Activated CD8-positive, alpha-beta memory T cell treated with anti-CD3 and anti-CD28 coated beads, Interleukin-2, amount 50 U/mL, for 4 hours (primary cell): ENCODE results near the gene GPX7.
A peak's percentile ranks its signal among the peaks of the same experiment; 100 is the strongest.

Experiments used
- DNase-seq: peaks from one replicate; pipeline ENCODE4 v3.0.0-alpha.2; 2020

GPX7 gene

DNA sequence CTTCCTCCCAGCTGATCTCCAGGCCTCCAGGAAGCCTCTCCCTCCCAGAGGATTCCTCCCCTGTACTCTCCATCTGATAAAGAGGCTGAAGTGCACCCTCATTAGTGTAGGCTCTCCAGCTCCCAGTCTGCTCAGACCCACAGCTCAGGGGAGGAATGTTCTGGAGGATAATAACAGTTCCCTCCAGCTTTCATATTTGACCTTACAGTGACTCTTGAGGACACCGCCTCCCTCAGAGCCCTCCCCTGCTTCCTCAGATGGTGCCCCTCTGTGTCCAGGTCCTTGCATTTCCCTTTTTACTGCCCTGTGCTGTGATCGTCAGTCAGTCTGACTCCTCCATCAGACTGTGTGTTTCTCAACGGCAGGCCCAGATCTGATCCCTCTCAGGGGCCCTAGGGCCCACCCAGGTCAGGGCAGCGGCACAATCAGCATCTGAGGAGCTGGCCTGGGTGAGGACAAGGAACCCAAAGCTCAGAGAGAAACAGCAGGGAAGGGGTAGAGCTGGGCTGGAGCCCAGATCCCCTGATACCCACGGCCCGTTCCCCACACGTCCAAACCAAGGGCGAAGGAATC lies 29.7 kb downstream of the GPX7 start:
- no peak for DNase-seq

DNA sequence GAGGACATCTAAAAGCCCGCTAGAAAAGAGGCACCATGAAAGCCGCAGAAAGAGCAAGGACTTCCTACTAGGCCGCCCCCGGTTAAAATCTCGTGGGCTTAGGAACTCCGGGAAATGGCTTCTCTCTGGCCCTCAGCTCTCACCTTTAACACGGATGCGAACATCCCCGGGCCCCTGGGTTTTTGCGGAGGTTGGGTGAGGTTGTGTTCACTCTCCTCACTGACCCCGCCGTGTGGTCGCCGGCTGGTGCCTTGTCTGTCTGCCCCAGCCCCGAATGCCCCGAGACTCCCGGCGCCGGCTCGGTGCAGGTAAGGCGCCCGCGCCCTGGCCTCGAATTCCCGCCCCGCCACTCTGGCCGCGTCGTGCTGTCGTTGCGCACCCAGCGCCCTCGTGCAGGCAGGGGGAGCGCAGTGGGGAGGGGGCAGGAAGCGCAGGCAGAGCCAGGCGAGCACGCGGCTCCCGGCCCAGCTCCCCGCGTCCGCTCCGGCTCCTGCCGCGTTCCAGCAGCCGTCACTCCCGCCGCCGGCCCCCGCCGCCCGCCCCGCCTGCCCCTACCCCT lies 30.6 kb downstream of the GPX7 start, which contains the start of gene SHISAL2A:
Gene SHISAL2A (plus strand): TSS at position 437 of the 559 bp plus-strand sequence. CDS start 326 bp downstream, outside the sequence.
- DNase-seq = peak; percentile 70

DNA sequence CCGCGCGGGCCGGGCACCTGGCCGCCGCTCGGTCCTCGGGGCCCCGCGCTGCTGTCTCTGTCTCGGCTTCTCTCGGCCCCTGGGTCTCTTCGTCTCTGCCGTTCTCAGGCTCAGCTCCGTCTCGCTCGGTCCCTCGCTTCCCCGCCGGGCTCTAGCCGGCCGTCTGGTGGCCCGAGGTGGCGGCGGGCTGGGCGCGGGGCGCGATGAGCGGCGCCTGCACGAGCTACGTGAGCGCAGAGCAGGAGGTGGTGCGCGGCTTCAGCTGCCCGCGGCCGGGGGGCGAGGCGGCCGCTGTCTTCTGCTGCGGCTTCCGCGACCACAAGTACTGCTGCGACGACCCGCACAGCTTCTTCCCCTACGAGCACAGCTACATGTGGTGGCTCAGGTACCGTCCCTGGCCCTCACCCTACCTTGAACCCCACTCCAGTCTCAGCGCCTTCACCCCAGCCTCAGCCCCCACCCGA lies 31.2 kb downstream of the GPX7 start:
- peak; percentile 40 for DNase-seq

DNA sequence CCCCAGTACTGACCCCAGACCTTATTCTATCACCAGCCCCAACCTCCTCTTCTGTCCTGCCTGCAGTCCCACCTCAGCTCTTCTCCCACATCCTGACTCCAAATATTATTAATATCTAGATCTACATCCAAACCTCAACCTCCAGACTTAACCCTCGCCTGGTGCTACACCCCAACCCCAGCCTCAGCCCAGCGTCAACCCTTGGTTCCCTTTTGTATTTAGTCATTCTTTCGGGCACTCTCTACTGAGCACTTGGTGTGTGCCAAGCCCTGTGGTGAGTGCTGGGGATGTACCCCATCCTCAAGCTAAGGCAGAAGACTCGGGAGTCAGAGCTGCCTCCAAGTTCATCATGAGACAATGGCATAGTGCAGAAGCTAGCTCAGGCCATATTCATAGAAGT lies 31.9 kb downstream of the GPX7 start:
- DNase-seq = no peak

DNA sequence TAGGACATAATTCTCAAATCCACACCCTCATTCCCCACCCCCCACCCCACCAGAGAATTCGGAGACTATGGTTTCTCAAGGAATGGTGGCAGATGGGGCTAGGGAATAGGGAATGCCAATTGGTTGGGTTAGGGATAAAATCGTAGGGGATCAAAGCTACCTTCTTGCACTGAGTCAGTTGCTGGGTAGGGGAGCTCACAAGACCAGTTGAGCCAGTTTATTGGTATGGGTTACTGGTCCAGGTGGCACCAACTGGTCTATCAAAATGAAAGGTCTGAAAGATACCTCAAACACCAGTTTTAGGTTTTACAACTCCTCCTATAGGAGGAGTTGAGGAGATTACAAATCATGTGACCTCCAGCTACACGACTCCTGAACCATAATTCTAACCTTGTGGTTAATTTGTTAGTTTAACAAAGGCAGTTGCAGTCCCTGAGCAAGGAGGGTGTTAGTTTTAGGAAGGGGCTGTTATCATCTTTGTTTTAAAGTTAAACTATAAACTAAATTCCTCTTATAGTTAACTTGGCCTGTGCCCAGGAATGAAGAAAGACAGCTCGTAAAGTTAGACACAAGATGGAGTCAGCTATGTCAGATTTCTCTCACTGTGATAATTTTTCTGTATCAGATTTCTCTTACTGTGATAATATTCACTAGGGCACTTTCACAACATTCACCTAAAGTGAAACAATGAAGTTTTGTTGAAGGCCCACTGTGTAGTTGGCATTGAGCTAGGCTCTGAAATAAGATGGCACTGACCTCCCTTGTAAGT lies 33.3 kb downstream of the GPX7 start:
- no peak for DNase-seq

DNA sequence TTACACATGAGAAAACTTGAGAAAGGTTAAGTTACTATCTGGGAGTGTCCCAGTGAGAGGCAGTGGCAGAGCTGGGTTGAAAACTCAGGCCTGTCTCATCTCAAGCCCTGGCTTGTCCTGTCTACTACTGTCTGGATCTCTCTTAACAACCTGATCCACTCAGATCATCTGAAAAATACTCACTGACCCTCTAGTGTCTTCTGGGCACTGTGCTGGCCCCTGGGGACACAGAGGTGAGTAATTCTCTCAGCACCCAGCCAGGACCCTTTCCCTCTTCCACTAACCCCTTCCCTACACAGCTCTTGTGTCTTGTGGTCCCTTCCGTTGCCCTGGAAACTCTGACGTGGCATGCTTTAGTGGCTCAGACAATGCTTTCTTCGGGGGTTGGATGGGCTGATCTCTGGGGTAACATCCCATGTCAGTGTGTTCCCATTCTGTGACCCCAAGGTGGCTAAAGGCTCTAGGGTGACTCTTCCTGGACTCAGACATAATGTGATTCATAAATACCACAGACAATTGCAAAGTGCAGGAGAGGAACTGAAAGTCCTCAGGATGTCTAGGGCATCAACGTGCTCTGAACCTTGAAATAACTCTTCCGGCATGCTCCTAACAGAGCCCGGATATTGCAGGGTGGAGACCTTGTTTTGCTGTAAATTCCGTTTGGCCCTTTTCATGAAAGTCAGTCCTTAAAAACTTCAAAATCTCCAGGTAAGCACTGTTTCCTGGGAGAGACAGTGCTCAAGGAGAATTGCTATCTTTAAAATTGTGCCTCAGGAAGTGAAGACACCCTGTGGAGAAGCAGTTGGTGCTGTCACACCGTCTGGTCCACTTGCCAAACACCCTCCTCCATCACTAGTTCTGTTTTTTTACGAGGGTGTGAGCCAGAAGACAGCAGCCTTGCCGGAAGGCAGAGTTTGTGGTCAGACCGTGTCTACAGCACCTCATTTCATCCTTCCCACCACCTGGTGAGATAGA lies 34.8 kb downstream of the GPX7 start:
- DNase-seq = peak; percentile 74

DNA sequence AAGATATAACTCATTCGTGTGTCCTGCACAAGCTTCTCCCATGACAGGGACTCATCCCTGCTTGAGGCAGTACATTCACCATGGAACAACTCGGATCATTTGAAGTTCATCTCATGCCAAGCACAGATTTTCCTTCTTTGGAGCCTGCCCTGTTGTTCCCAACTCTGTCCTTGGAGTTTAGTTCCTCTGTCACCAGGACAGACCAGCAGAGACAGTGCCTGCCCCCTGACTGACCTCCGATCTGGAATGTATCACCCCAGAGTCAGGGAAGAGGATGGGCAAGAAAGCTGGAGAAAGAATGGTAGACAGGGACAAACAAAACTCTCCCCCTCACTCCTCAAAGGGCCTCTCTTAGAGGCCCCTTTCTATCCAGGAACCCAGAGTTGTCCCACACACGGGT lies 35.8 kb downstream of the GPX7 start:
- no peak for DNase-seq

DNA sequence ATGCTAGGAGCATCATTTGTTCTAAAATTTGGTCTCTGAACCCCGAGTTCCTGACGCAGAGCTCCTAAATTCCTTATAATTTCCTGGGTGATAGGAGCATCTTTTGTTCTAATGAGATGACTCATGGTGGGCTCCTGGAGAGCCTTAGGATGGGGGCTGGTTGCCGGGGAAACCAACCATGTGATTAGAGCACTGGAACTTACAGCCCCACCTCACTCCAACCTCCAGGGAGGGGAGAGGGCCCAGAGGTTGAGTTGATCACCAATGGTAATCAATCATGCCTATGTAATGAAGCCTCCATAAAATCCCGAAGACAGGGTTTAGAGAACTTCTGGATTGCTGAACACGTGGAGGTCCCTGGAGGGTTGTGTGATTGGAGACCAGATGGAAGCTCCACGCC lies 38.5 kb downstream of the GPX7 start:
- no peak for DNase-seq

DNA sequence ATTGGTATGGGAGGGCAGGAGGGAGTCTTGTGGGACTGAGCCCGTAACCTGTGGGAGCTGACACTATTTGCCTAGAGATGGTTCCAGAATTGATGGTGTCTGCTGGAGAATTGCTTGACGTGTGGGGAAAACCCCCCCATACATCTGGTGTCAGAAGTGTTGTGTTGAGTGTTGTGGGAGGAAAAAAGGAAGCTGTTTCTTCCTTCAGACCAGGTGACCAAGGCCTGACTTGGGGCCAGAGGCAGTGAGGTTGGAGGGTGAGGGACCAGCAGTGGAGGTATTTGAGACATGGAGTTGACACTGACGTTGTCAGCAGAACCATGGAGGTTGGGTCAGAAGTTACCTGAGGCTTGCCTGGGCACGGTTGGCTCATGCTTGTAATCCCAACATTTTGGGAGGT lies 39.1 kb downstream of the GPX7 start:
- no peak for DNase-seq

DNA sequence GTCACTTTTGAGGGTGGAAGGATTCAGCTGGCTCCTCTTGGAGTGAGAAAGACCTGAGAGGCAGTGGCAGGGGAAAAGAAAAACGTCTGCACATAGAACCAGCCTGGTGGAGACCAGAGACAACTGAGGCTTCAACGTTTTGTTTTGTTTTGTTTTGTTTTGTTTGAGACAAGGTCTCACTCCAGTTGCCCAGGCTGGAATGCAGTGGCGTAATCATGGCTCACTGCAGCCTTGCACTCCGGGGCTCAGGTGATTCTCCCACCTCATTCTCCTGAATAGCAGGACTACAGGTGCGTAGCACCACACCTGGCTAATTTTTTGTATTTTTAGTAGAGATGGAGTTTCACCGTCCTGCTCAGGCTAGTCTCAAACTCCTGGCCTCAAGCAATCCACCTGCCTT lies 43.1 kb downstream of the GPX7 start:
- no peak for DNase-seq

DNA sequence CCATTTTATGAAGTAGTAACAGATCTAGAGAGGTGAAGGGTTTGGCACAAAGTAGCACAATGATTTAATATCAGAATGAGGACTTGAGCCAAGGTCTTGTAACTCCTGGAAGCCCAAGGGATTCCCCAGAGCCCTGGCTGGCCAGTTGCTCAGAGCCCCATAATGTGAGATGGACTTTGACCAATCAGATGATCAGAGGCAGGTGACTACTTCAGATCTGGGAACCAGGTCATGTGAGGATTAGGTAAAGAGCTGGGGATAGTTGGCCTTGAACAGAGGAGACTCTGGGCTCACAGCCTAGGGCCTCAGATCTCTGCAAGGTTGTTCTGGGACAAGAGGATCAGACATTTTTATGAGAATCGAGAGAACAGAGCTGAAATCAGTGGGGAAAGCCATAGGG lies 49.7 kb downstream of the GPX7 start:
- no peak for DNase-seq

DNA sequence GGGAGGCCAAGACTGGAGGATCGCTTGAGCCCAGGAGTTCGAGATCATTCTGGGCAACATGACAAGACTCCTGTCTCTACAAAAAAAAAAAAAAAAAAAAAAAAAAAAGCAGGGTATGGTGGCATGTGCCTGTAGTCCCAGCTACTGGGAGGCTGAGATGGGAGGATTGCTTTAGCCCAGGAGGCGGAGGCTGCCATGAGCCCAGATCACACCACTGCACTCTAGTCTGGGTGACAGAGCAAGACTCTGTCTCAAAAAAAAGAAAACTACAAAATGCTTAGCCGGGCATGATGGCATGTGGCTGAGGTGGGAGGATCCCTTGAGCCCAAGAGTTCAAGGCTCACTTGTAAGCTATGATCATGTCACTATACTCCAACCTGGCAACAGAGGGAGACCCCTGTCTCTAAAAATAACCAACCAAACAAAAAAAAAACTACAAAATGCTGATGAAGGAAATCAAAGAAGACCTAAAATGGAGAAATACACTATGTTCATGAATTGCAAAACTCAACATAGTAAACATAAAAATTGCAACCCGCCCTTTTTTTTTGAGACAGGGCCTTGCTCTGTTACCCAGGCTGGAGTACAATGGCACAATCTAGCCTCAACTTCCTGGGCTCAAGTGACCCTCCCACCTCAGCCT lies 51.2 kb downstream of the GPX7 start:
- no peak for DNase-seq

DNA sequence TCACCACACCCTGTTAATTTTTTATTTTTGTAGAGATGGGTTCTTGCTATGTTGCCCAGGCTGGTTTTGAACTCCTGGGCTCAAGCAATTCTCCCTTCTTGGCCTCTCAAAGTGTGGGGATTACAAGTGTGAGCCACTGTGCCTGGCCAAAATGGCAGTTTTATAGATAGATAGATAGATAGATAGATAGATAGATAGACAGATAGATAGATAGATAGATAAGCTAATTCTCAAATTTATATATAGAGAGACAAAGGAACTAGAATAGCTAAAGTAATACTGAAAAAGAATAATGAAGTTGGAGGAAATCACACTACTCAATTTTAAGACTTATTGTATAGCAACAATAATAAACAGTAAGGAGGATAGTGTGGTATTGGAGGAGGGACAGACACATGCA lies 51.9 kb downstream of the GPX7 start:
- no peak for DNase-seq

DNA sequence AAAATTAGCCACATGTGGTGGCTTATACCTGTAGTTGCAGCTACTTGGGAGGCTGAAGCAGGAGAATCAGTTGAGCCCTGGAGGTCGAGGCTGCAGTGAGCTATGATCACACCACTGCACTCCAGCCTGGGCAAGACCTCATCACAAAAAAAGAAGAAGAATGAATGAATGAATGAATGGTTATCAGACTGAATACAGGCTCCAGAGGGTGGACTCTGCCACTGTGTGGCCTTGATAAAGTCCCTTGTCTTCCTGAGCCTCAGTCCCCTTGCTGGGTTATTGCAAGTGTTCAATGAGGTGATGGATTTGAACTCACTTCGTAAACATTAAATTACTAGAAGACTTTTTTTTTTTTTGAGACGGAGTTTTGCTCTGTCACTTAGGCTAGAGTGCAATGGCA lies 55.5 kb downstream of the GPX7 start:
- no peak for DNase-seq
